Astrocyte (in vitro differentiated cells and primary cell): Measurements from ENCODE around the gene CBFB.

Experiments used
- CTCF ChIP-seq: IDR thresholded peaks from 2 replicates; pipeline ENCODE4 v1.5.1; 2011; ENCODE audit warnings: low read depth, mild to moderate bottlenecking, inconsistent platforms, low read length, moderate library complexity; ENCODE audit not compliant: insufficient read depth
- EZH2 ChIP-seq: IDR thresholded peaks from 2 replicates; pipeline ENCODE4 v1.6.1; 2012; ENCODE audit warnings: mild to moderate bottlenecking, low read length, inconsistent platforms; ENCODE audit not compliant: insufficient read depth

GRCh38 chr16:67108489-67108888 lies 79.5 kb downstream of the CBFB start:
- no peak for TF ChIP-seq EZH2
- TF ChIP-seq CTCF, result no peak
